ENCODE measurements around the gene PPP2R5C.
A peak's percentile ranks its signal among the peaks of the same experiment; 100 is the strongest.

Gene PPP2R5C

DNA sequence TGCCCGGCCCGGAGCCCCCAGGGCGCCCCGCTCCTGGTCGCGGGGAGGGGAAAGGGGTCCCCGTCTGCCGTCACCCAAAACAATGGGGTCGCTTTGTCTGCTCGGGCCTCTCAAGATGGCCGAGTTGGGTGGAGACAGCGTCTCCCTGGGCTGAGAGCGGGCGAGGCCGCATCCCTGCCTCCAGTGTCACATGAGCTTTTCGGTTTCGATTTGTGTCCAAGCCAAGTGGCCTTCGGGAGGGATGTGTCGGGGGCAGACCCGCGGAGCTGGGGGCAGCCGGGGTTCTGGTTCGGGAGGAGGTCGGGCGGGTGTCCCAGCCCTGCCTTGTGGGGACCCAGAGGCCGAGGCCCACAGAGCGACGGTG is 203.7 kb downstream of the PPP2R5C start:
- peaks cover 0 to 57% (median 16%) of the 10 kb centered on the region in 4 donors for H3K4me1 ChIP-seq
- H3K27ac ChIP-seq = peak overlapping the region; percentile 94 to 97
- DNase-seq = peak; percentile 67 to 82
- H3K36me3 ChIP-seq = peaks cover 4 to 7% (median 6%) of the 10 kb centered on the region in 3 donors
- TF ChIP-seq, protein P1, sequence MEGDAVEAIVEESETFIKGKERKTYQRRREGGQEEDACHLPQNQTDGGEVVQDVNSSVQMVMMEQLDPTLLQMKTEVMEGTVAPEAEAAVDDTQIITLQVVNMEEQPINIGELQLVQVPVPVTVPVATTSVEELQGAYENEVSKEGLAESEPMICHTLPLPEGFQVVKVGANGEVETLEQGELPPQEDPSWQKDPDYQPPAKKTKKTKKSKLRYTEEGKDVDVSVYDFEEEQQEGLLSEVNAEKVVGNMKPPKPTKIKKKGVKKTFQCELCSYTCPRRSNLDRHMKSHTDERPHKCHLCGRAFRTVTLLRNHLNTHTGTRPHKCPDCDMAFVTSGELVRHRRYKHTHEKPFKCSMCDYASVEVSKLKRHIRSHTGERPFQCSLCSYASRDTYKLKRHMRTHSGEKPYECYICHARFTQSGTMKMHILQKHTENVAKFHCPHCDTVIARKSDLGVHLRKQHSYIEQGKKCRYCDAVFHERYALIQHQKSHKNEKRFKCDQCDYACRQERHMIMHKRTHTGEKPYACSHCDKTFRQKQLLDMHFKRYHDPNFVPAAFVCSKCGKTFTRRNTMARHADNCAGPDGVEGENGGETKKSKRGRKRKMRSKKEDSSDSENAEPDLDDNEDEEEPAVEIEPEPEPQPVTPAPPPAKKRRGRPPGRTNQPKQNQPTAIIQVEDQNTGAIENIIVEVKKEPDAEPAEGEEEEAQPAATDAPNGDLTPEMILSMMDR (IDR thresholded peaks at IDR 0.05) = no peak
- peak overlapping the region; percentile 74 to 99 for H3K4me3 ChIP-seq
- no peaks in the 10 kb centered on the region for H3K9me3 ChIP-seq
- no peaks in the 10 kb centered on the region for H3K27me3 ChIP-seq
- intact Hi-C loops (cut with DNase I; ENCODE audit: low total_unique reads) = loop anchor here (10.0 kb wide), 1 partner anchor 200 kb away; the partner anchor contains the start of gene PPP2R5C

- peaks cover 0 to 58% (median 18%) of the 10 kb centered on the region in 4 donors for H3K4me1 ChIP-seq
- intact Hi-C loops (cut with DNase I; ENCODE audit: low total_unique reads) = loop anchor here (10.0 kb wide), 1 partner anchor 201 kb away; the partner anchor contains the start of gene PPP2R5C
- peak overlapping the region; percentile 94 to 97 for H3K27ac ChIP-seq
- peak overlapping the region; percentile 74 to 99 for H3K4me3 ChIP-seq
- no peaks in the 10 kb centered on the region for H3K9me3 ChIP-seq
- DNase-seq = peak in 1 of 2 donors; percentile 38
- TF ChIP-seq, protein P1 (IDR thresholded peaks at IDR 0.05) = no peak
- no peaks in the 10 kb centered on the region for H3K27me3 ChIP-seq
- peaks cover 4 to 7% (median 6%) of the 10 kb centered on the region in 3 donors for H3K36me3 ChIP-seq
These were observed 204.5 kb downstream of the PPP2R5C start for GRCh38 chr14:101965770-101966722.

DNA sequence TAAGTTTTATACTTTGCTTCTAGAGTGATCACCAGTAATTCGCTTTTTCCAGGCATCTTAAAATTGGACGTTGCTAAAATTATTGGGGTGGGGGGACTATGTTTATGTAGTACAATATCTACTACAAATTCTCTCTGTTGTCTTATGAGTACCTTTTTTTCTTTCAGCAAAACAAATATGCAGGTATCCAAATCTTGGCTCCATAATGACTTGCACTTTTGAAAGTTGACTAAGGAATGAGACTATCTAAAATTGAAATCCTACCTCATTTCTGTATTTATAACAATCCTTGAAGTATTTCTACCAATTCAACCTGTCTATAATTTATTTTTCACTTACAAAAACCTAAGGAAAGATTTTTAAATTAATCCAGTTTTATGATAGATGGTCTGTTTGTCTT is 205.2 kb downstream of the PPP2R5C start:
- no peak overlapping the region for H3K4me3 ChIP-seq
- H3K27ac ChIP-seq = peak overlapping the region; percentile 11 to 16

GRCh38 chr14:101968186-101968585 is 206.7 kb downstream of the PPP2R5C start:
- no peaks in the 10 kb centered on the region for H3K9me3 ChIP-seq
- H3K27ac ChIP-seq = no peak overlapping the region
- peaks cover 0 to 63% (median 31%) of the 10 kb centered on the region in 4 donors for H3K4me1 ChIP-seq
- intact Hi-C loops (cut with DNase I; ENCODE audit: low total_unique reads) = loop anchor here (10.0 kb wide), 1 partner anchor 203 kb away; the partner anchor contains the start of gene PPP2R5C
- DNase-seq = no peak
- TF ChIP-seq, protein P1 (IDR thresholded peaks at IDR 0.05) = no peak
- peaks cover 4 to 7% (median 6%) of the 10 kb centered on the region in 3 donors for H3K36me3 ChIP-seq
- no peaks in the 10 kb centered on the region for H3K27me3 ChIP-seq
- H3K4me3 ChIP-seq = no peak overlapping the region

More for the DNA sequence above, 205.2 kb downstream of the PPP2R5C start:
- H3K27me3 ChIP-seq = no peaks in the 10 kb centered on the region
- H3K36me3 ChIP-seq = peaks cover 4 to 7% (median 6%) of the 10 kb centered on the region in 3 donors
- no peaks in the 10 kb centered on the region for H3K9me3 ChIP-seq
- peaks cover 0 to 61% (median 21%) of the 10 kb centered on the region in 4 donors for H3K4me1 ChIP-seq
- TF ChIP-seq, protein P1 (IDR thresholded peaks at IDR 0.05) = no peak
- intact Hi-C loops (cut with DNase I; ENCODE audit: low total_unique reads) = loop anchor here (10.0 kb wide), 1 partner anchor 202 kb away; the partner anchor contains the start of gene PPP2R5C
- DNase-seq = no peak

DNA sequence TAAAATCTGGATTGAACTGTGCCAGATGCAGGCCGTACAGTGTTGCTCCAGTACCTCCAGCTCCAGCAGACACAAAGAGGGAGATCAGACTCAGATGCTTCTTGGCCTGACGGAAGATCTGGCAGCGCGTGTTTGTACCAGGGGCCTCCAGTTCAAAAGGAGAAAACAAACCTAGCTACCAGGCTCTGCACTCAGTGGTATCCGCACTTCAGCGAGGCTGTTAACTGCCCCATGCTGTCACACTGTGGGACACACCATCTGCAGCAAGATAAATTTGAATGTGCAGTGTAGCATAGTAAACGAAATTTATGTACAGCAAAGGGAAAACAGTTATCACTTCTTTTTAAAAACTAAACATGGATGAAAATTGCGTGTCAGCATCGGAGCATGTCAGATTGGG is 208.0 kb downstream of the PPP2R5C start:
- no peak for DNase-seq
- intact Hi-C loops (cut with DNase I; ENCODE audit: low total_unique reads) = loop anchor here (10.0 kb wide), 1 partner anchor 205 kb away; the partner anchor contains the start of gene PPP2R5C
- TF ChIP-seq, protein P1 (IDR thresholded peaks at IDR 0.05) = no peak
- Histone ChIP-seq H3K4me3 (no peak overlapping the region), H3K9me3 (no peaks in the 10 kb centered on the region), H3K27me3 (no peaks in the 10 kb centered on the region), H3K4me1 (peaks cover 0 to 69% (median 29%) of the 10 kb centered on the region in 4 donors), H3K36me3 (peaks cover 4 to 7% (median 6%) of the 10 kb centered on the region in 3 donors), H3K27ac (no peak overlapping the region)
